Uterus (tissue), 4 donors: ENCODE data around the gene CACNG8. TPM values are rescaled to one million over a fixed set of nuclear protein-coding genes. Genes with fewer than 3 reads are reported as not detected.

Experiments used
- DNase-seq, 2 donors: peaks; one replicate each; pipeline ENCODE4 v3.0.0-alpha.2; 2019 to 2020
- H3K27ac ChIP-seq, 2 donors: fragments of 200-600 bp; sonication (generic); 1 replicate in 1 of 2; 2 replicates in 1 of 2; pipeline ENCODE4 v1.5.1; 2016 to 2018
- H3K27me3 ChIP-seq, 2 donors: fragments of 200-600 bp; sonication (generic); one replicate each; pipeline ENCODE4 v1.5.1; 2018 to 2019; ENCODE audit warnings: control low read depth in 1 of 2
- H3K36me3 ChIP-seq, 2 donors: fragments of 200-600 bp; sonication (generic); one replicate each; pipeline ENCODE4 v1.5.1; 2019; ENCODE audit warnings: control low read depth in 1 of 2
- H3K4me1 ChIP-seq, 2 donors: fragments of 200-600 bp; sonication (generic); one replicate each; pipeline ENCODE4 v1.5.1; 2018 to 2019; ENCODE audit warnings: control low read depth in 1 of 2
- H3K4me3 ChIP-seq, 2 donors: fragments of 200-600 bp; sonication (generic); 1 replicate in 1 of 2; 2 replicates in 1 of 2; pipeline ENCODE4 v1.5.1; 2018 to 2019; ENCODE audit warnings: mild to moderate bottlenecking in 1 of 2
- H3K9me3 ChIP-seq, 2 donors: fragments of 200-600 bp; sonication (generic); one replicate each; pipeline ENCODE4 v1.5.1; 2019; ENCODE audit warnings: control low read depth in 1 of 2
- CTCF ChIP-seq, 4 experiments: fragments of 200-600 bp in 2 of 4; fragments of 450-650 bp in 2 of 4; sonication (generic) in 2 of 4; IDR thresholded peaks; one replicate each; pipeline ENCODE4 v1.5.1; 2016 to 2019; ENCODE audit warnings: antibody characterized with exemption in 4 of 4, mild to moderate bottlenecking in 2 of 4, moderate library complexity in 1 of 4
- POLR2A ChIP-seq, 2 donors: fragments of 450-650 bp; IDR thresholded peaks; one replicate each; pipeline ENCODE4 v1.6.1; 2016; ENCODE audit warnings: antibody characterized with exemption in 2 of 2, mild to moderate bottlenecking in 1 of 2, moderate library complexity in 1 of 2
- intact Hi-C: fragments of 100-400 bp; cut with DNase I; formaldehyde crosslinking; loops from one replicate; pipeline ENCODE4 v1.15.1; 2023; ENCODE audit warnings: low total_unique reads
- total RNA-seq, 4 donors: library from RNA; depleted of rRNA in 3 of 4; stranded (reverse); fragments of >200 nt in 3 of 4; gene quantifications; one replicate each; pipeline versions ENCODE4 v1.1.0 to v1.2.4, GENCODE V29; 2014 to 2023
- donor health status: DM: yes; HTN: yes; CAD: no.

Gene CACNG8
- total RNA-seq, 4 donors from 2014 or later = 0.21 to 0.24 TPM; not detected in 2

- no peaks in the 10 kb centered on the region for H3K9me3 ChIP-seq
- no peak for DNase-seq
- H3K27me3 ChIP-seq = peaks cover 5 to 33% of the 10 kb centered on the region in 2 donors
Measured at GRCh38 chr19:53957448-53958167, 5.1 kb upstream of the CACNG8 start.

GRCh38 chr19:53958168-53958571 lies 4.6 kb upstream of the CACNG8 start:
- H3K4me1 ChIP-seq = no peaks in the 10 kb centered on the region
- no peak overlapping the region for H3K27ac ChIP-seq
- no peaks in the 10 kb centered on the region for H3K36me3 ChIP-seq
- no peak overlapping the region for H3K4me3 ChIP-seq
- peaks cover 5 to 33% of the 10 kb centered on the region in 2 donors for H3K27me3 ChIP-seq
- DNase-seq = no peak
- no peaks in the 10 kb centered on the region for H3K9me3 ChIP-seq
- TF ChIP-seq POLR2A (IDR thresholded peaks at IDR 0.05) = no peak
- no peak for TF ChIP-seq CTCF (IDR thresholded peaks at IDR 0.05)
- intact Hi-C loops = no loop called here

More at GRCh38 chr19:53957448-53958167, 5.1 kb upstream of the CACNG8 start:
- no peaks in the 10 kb centered on the region for H3K4me1 ChIP-seq
- no peak overlapping the region for H3K27ac ChIP-seq
- H3K4me3 ChIP-seq = no peak overlapping the region
- no peak for TF ChIP-seq CTCF (IDR thresholded peaks at IDR 0.05)
- no peak for TF ChIP-seq POLR2A (IDR thresholded peaks at IDR 0.05)
- no peaks in the 10 kb centered on the region for H3K36me3 ChIP-seq
- intact Hi-C loops = no loop called here

GRCh38 chr19:53958823-53959757 lies 3.6 kb upstream of the CACNG8 start:
- intact Hi-C loops = no loop called here
- H3K27ac ChIP-seq = no peak overlapping the region
- peaks cover 5 to 33% of the 10 kb centered on the region in 2 donors for H3K27me3 ChIP-seq
- no peaks in the 10 kb centered on the region for H3K4me1 ChIP-seq
- H3K36me3 ChIP-seq = no peaks in the 10 kb centered on the region
- H3K4me3 ChIP-seq = no peak overlapping the region
- DNase-seq = no peak
- H3K9me3 ChIP-seq = no peaks in the 10 kb centered on the region
- TF ChIP-seq POLR2A (IDR thresholded peaks at IDR 0.05) (no peak), CTCF (IDR thresholded peaks at IDR 0.05) (no peak)

- Histone ChIP-seq H3K27me3 (peaks cover 5 to 33% of the 10 kb centered on the region in 2 donors), H3K36me3 (no peaks in the 10 kb centered on the region), H3K4me1 (no peaks in the 10 kb centered on the region), H3K9me3 (no peaks in the 10 kb centered on the region), H3K27ac (no peak overlapping the region), H3K4me3 (no peak overlapping the region)
- intact Hi-C loops = no loop called here
- no peak for TF ChIP-seq CTCF (IDR thresholded peaks at IDR 0.05)
- TF ChIP-seq POLR2A (IDR thresholded peaks at IDR 0.05) = no peak
- no peak for DNase-seq
Measured at GRCh38 chr19:53960187-53960586, 2.5 kb upstream of the CACNG8 start.

GRCh38 chr19:53960886-53961285 lies 1.9 kb upstream of the CACNG8 start:
- Histone ChIP-seq H3K4me3 (no peak overlapping the region), H3K4me1 (no peaks in the 10 kb centered on the region), H3K36me3 (no peaks in the 10 kb centered on the region), H3K9me3 (no peaks in the 10 kb centered on the region), H3K27ac (no peak overlapping the region), H3K27me3 (peaks cover 5 to 33% of the 10 kb centered on the region in 2 donors)
- TF ChIP-seq POLR2A (IDR thresholded peaks at IDR 0.05) (no peak), CTCF (IDR thresholded peaks at IDR 0.05) (no peak)
- DNase-seq = no peak
- intact Hi-C loops = no loop called here
